GM19351 (cell line): ENCODE results near the gene AP5B1.
"Not testable (repeated sequence)": the region's sequence is repeated elsewhere in the genome, so short reads cannot be mapped to it uniquely, and the experiment has no call there.

Source experiments
- ATAC-seq: cut with Tn5 transposase; IDR thresholded peaks from one replicate; pipeline ENCODE4 v1.9.1; 2021; ENCODE audit warnings: mild to moderate bottlenecking, moderate library complexity; ENCODE audit not compliant: unreplicated experiment

AP5B1 gene

GRCh38 chr11:65767806-65768205, 13.0 kb downstream of the AP5B1 start:
- not testable (repeated sequence) for ATAC-seq

GRCh38 chr11:65767406-65767805, 13.4 kb downstream of the AP5B1 start:
- no peak for ATAC-seq

DNA sequence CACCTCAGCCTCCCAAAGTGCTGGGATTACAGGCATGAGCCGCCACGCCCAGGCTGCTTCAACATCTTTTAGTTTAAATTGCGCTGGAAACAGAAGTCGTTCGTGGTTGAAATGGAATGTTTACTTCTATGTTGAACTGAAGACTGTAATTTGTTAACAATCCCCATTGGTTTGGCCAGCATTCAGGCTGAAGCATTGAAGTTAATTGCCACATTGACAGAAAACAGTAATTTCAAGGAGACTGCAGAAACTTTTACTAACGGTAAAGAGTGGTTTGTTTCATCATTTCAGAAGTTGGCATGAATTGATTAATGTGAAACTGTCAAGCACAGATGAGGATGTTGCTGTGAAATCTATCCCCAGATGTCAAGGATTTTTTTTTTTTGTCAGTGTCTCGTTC, 14.2 kb downstream of the AP5B1 start:
- ATAC-seq, result no peak

GRCh38 chr11:65764434-65764833, 16.3 kb downstream of the AP5B1 start:
- ATAC-seq, result no peak

GRCh38 chr11:65762816-65763215, 18.0 kb downstream of the AP5B1 start:
- not testable (repeated sequence) for ATAC-seq

DNA sequence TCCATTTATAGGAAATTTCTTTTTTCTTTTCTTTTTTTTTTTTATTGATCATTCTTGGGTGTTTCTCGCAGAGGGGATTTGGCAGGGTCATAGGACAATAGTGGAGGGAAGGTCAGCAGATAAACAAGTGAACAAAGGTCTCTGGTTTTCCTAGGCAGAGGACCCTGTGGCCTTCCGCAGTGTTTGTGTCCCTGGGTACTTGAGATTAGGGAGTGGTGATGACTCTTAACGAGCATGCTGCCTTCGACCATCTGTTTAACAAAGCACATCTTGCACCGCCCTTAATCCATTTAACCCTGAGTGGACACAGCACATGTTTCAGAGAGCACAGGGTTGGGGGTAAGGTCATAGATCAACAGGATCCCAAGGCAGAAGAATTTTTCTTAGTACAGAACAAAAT, 18.6 kb downstream of the AP5B1 start:
- not testable (repeated sequence) for ATAC-seq

DNA sequence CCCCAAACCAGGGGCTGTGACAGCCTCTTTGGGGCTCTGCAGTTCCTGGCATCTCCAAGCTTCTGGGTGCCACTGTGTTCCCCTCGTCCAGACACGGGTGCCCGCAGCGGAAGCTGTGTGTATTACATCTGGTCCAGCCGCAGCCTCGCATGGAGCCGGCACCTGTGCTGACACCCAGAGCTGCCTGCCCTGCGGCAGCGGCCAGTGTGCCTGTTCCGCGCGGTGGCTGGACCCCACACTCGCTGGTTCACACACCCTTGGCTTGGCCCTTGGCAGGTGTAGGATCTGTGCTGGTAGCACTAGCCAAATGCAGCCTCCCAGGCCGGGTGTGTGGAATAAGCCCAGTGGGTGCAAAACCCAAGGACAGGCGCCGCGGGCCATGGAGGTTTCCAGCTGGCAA, 35.7 kb downstream of the AP5B1 start:
- ATAC-seq, result no peak

DNA sequence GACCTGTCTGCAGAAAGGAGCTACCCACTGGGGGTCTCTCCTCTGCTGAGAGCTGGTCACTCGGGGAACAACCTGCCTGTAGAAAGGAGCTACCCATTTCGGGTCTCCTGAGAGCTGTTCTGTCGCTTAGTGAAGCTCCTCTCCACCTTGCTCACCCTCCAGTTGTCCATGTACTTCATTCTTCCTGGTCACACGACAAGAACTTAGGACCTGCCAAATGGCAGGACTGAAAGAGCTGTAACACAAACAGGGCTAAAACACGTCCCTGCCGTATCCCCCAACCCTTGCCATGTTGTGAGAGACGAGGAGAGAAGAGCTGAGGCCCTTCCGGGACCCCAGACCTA, 36.1 kb downstream of the AP5B1 start:
- no peak for ATAC-seq

DNA sequence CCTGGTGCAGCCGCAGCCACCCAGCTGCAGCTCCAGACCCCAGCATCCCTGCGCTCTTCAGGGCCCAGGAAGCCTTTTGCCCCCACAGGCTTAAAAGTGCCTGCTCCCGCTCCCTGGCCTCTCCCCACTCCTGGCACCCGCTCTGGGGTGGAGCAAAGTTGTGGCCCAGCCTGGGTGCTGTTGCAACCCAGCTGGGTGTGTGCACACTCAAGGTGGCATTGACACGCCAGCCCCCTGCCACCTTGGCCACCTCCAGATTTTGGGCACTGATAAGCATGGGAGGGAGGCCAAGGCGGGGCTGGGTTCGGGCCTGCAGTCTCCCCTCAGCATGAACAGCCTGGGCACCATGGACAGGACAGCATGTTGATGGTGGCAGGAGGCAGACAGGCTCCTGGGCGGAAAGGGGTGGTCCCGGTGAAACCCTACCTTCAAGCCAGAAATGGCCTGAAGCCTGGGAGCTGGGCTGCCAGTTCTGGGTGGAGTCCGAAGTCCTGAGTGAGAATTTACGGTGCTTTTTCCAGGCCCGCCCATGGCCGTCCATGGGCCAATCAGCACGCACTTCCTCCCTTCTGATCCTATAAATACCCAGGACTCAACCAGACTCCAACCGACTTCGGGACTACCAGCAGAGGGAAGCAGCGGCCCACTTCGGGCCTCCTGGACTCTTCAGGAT, 36.6 kb downstream of the AP5B1 start:
- no peak for ATAC-seq

DNA sequence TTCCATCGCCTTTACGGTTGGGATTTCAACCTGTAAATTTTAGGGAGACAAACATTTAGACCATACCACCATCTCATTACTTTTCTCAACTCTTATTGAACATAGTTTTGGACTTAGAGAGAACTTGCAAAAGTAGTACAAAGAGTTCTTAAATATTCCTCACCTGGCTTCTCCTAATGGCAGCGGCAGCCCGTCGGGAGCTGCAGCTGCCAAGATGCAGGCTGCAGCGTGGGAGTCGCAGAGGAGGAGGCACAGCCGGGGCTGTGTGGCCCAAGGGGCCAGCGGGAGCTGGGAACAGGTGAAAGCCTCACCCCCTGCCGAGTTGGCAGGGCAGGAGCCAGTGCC, 37.1 kb downstream of the AP5B1 start:
- no peak for ATAC-seq

DNA sequence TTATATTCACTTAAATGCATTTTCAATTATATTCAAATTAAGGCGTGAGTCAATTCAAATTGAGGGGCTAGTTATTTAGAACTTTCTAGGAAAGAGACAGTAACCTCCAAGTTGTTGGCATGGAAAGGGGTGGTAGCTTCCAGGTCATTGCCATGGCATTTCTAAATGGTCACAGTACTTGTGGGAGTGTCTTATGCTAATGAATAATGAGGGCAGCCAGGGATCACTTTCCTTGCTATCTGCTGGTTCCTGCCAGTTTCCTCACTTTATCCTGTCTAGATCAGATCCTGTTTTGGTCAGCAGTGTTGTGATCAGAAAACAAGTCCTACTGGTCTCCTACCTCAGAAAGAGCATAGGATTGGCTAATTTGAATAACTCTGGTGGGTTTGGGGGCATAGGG, 38.4 kb downstream of the AP5B1 start:
- no peak for ATAC-seq

GRCh38 chr11:65741185-65741584, 39.6 kb downstream of the AP5B1 start:
- no peak for ATAC-seq

GRCh38 chr11:65739022-65739421, 41.8 kb downstream of the AP5B1 start:
- no peak for ATAC-seq

- ATAC-seq, result no peak
Observed at GRCh38 chr11:65736810-65737209, 44.0 kb downstream of the AP5B1 start.

DNA sequence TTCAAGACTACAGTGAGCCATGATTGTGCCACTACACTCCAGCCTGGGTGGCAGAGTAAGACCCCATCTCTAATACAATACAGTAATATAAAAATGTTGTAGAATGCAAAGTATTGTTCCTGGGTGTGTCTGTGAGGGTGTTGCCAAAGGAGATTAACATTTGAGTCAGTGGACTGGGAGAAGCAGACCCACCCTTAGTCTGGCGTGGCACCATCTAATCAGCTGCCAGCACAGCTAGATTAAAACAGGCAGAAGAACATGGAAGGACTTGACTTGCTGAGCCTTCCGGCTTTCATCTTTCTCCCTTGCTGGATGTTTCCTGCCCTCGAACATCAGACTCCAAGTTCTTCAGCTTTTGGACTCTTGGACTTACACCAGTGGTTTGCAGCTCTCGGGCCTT, 45.7 kb downstream of the AP5B1 start:
- not testable (repeated sequence) for ATAC-seq

DNA sequence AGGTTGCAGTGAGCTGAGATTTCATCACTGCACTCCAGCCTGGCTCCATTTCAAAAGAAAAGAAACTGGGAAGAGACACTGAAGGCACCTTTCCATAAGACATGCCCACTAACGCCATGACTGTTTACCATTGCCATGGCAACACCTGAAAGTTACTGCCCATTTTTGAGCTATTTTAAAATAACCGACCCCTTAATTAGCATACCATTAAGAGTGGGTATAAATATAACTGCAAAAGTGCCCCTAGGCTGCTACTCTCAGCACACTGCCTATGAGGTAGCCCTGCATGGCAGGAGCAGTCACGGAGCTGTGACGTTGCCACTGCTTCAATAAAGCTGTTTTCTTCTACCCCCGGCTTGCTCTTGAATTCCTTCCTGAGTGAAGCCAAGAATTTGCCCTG, 50.3 kb downstream of the AP5B1 start:
- no peak for ATAC-seq

- ATAC-seq, result no peak
Observed at GRCh38 chr11:65727865-65728264, 52.9 kb downstream of the AP5B1 start.

DNA sequence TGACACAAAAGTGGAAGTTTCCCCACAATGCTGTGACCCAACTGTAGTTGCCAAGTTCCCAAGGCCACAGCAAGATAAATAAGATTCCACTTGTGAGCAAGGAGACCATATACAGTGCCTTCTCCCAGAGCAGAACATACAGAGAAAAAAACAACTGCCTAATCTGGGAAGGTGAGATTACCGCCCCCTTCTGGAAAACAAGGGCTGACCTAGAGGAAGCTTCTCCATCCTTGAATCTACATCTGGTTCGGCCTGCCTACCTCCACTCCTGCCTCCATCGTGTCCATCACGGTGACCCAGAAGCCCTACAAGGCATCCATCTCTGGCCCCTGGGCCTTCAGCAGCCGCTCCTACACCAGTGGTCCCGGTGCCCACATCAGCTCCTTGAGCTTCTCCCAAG, 54.1 kb downstream of the AP5B1 start:
- no peak for ATAC-seq
